A673 (cell line): ENCODE data around the gene LHB.
"Not testable (repeated sequence)": the region's sequence is repeated elsewhere in the genome, so short reads cannot be mapped to it uniquely, and the experiment has no call there.

Experiments
- CTCF ChIP-seq: fragments of 300-800, 200-600 bp; sonication (generic); conservative IDR thresholded peaks from 2 replicates; pipeline ENCODE4 v1.5.1; 2017; ENCODE audit warnings: low read depth, mild to moderate bottlenecking, antibody characterized with exemption, low read length, moderate library complexity, mixed read lengths
- EZH2 ChIP-seq: fragments of 200-600 bp; sonication (generic); IDR thresholded peaks from 2 replicates; pipeline ENCODE4 v1.6.1; 2017; ENCODE audit warnings: borderline replicate concordance, low read depth, mild to moderate bottlenecking, mixed read lengths, antibody characterized with exemption, low read length; ENCODE audit not compliant: poor library complexity, severe bottlenecking

- TF ChIP-seq CTCF, EZH2: not testable (repeated sequence)
Observed at GRCh38 chr19:49043548-49043947, 26.7 kb upstream of the LHB start, which contains the start of gene CGB5.
